Bone marrow (tissue), 2 donors: ENCODE data around the gene PARN.
"Not testable (repeated sequence)": the region's sequence is repeated elsewhere in the genome, so short reads cannot be mapped to it uniquely, and the experiment has no call there.

Experiments
- DNase-seq, 2 donors: peaks; one replicate each; lab custom pipeline; 2025; lab: John Stamatoyannopoulos, UW

The PARN gene

GRCh38 chr16:14400978-14401710 lies 228.9 kb downstream of the PARN start:
- not testable (repeated sequence) for DNase-seq

GRCh38 chr16:14400285-14400977 lies 229.6 kb downstream of the PARN start:
- no peak for DNase-seq

- DNase-seq = no peak
Observed at GRCh38 chr16:14399378-14400284, 230.4 kb downstream of the PARN start.

GRCh38 chr16:14398014-14398717 lies 231.9 kb downstream of the PARN start:
- DNase-seq = no peak

- not testable (repeated sequence) for DNase-seq
Observed at GRCh38 chr16:14395710-14396304, 234.3 kb downstream of the PARN start.

GRCh38 chr16:14394834-14395233 lies 235.2 kb downstream of the PARN start:
- DNase-seq = no peak

GRCh38 chr16:14392960-14393359 lies 237.1 kb downstream of the PARN start:
- no peak for DNase-seq

- no peak for DNase-seq
Observed at GRCh38 chr16:14389359-14389758, 240.7 kb downstream of the PARN start.

GRCh38 chr16:14388243-14388642 lies 241.8 kb downstream of the PARN start:
- no peak for DNase-seq

GRCh38 chr16:14386115-14386514 lies 243.9 kb downstream of the PARN start:
- no peak for DNase-seq
